Kidney epithelial cell (primary cell): ENCODE results near the gene CCR5AS.

Experiments
- DNase-seq: peaks from one replicate; pipeline ENCODE4 v3.0.0-alpha.2; 2010; ENCODE audit warnings: low read depth
- H3K27me3 ChIP-seq: 2 replicates; pipeline ENCODE4 v1.6.0; 2011; ENCODE audit warnings: low read length; ENCODE audit not compliant: control insufficient read depth, insufficient read depth
- H3K36me3 ChIP-seq: 2 replicates; pipeline ENCODE4 v1.5.1; 2011; ENCODE audit warnings: low read length; ENCODE audit not compliant: control insufficient read depth, insufficient read depth
- H3K4me3 ChIP-seq: 2 replicates; pipeline ENCODE4 v1.5.1; 2011; ENCODE audit warnings: low read depth, mild to moderate bottlenecking, control low read depth, low read length
- CTCF ChIP-seq: IDR thresholded peaks from 2 replicates; pipeline ENCODE4 v1.5.1; 2011; ENCODE audit warnings: mild to moderate bottlenecking, moderate library complexity, low read length, control low read depth, inconsistent platforms; ENCODE audit not compliant: insufficient read depth, poor library complexity, severe bottlenecking

The CCR5AS gene

GRCh38 chr3:46380471-46381221, 26.2 kb downstream of the CCR5AS start:
- no peak for TF ChIP-seq CTCF
- Histone ChIP-seq H3K27me3 (no peaks in the 10 kb centered on the region), H3K4me3 (no peak overlapping the region), H3K36me3 (no peaks in the 10 kb centered on the region)
- no peak for DNase-seq

GRCh38 chr3:46378426-46378942, 28.4 kb downstream of the CCR5AS start:
- no peak for DNase-seq
- TF ChIP-seq CTCF, result peak; percentile 72
- H3K4me3 ChIP-seq, result no peak overlapping the region
- H3K36me3 ChIP-seq, result no peaks in the 10 kb centered on the region
- H3K27me3 ChIP-seq, result peaks cover 4% of the 10 kb centered on the region

GRCh38 chr3:46375814-46376213, 31.1 kb downstream of the CCR5AS start:
- peaks cover 7% of the 10 kb centered on the region for H3K27me3 ChIP-seq

GRCh38 chr3:46375218-46375617, 31.6 kb downstream of the CCR5AS start:
- Histone ChIP-seq H3K4me3 (no peak overlapping the region), H3K27me3 (peaks cover 7% of the 10 kb centered on the region), H3K36me3 (no peaks in the 10 kb centered on the region)
- DNase-seq, result no peak
- TF ChIP-seq CTCF, result no peak

More at GRCh38 chr3:46375814-46376213, 31.1 kb downstream of the CCR5AS start:
- TF ChIP-seq CTCF, result no peak
- H3K4me3 ChIP-seq, result no peak overlapping the region
- no peaks in the 10 kb centered on the region for H3K36me3 ChIP-seq
- no peak for DNase-seq

- DNase-seq, result no peak
- Histone ChIP-seq H3K4me3 (no peak overlapping the region), H3K36me3 (no peaks in the 10 kb centered on the region), H3K27me3 (peaks cover 7% of the 10 kb centered on the region)
- no peak for TF ChIP-seq CTCF
Observed at GRCh38 chr3:46374755-46375154, 32.1 kb downstream of the CCR5AS start.
